Sigmoid colon (tissue), 7 donors: ENCODE measurements around the gene MCRS1. TPM values are rescaled to one million over a fixed set of nuclear protein-coding genes. Genes with fewer than 3 reads are reported as not detected.
A peak's percentile ranks its signal among the peaks of the same experiment; 100 is the strongest.
"Not testable (repeated sequence)": the region's sequence is repeated elsewhere in the genome, so short reads cannot be mapped to it uniquely, and the experiment has no call there.

Source experiments
- DNase-seq: peaks from one replicate; pipeline ENCODE4 v3.0.0-alpha.2; 2019
- H3K27ac ChIP-seq, 4 donors: fragments of 200-600 bp; sonication (generic); one replicate each; pipeline ENCODE4 v1.5.1; 2016 to 2019; ENCODE audit warnings: mild to moderate bottlenecking in 1 of 4
- H3K27me3 ChIP-seq, 3 donors: fragments of 200-600 bp; sonication (generic); one replicate each; pipeline ENCODE4 v1.5.1; 2019; ENCODE audit warnings: mild to moderate bottlenecking in 1 of 3
- H3K36me3 ChIP-seq, 4 donors: fragments of 200-600 bp; sonication (generic); one replicate each; pipeline ENCODE4 v1.5.1; 2016 to 2019
- H3K4me1 ChIP-seq, 4 donors: fragments of 200-600 bp; sonication (generic); one replicate each; pipeline ENCODE4 v1.5.1; 2017 to 2019
- H3K4me3 ChIP-seq, 4 donors: fragments of 200-600 bp; sonication (generic); one replicate each; pipeline ENCODE4 v1.5.1; 2017 to 2019; ENCODE audit warnings: mild to moderate bottlenecking in 2 of 4, moderate library complexity in 1 of 4
- H3K9me3 ChIP-seq, 4 donors: fragments of 200-600 bp in 3 of 4; sonication (generic) in 3 of 4; one replicate each; pipeline versions ENCODE4 v1.5.1 to v1.6.1; 2013 to 2019
- CTCF ChIP-seq, 4 experiments: fragments of 450-650 bp in 3 of 4; fragments of 200-600 bp in 1 of 4; IDR thresholded peaks; one replicate each; pipeline ENCODE4 v1.5.1; 2016 to 2019; ENCODE audit warnings: antibody characterized with exemption in 4 of 4, mild to moderate bottlenecking in 3 of 4, moderate library complexity in 2 of 4
- EP300 ChIP-seq, 4 donors: sonication (generic); formaldehyde crosslinking; IDR thresholded peaks; one replicate each; pipeline ENCODE4 v1.6.1; 2017; ENCODE audit warnings: antibody characterized with exemption in 4 of 4
- POLR2A ChIP-seq, 2 donors: fragments of 450-650 bp; IDR thresholded peaks; one replicate each; pipeline ENCODE4 v1.6.1; 2016; ENCODE audit warnings: antibody characterized with exemption in 2 of 2, mild to moderate bottlenecking in 2 of 2, moderate library complexity in 2 of 2
- POLR2AphosphoS5 ChIP-seq, 4 donors: sonication (generic); formaldehyde crosslinking; IDR thresholded peaks; one replicate each; pipeline ENCODE4 v1.6.1; 2017; ENCODE audit warnings: antibody characterized with exemption in 4 of 4
- WGBS, 2 donors: extraction: QIAGEN DNeasy Blood & Tissue Kit; methylation state at CpG; one replicate each; pipeline ENCODE4 v1.1.7; 2013; 5-methylcytosine and 5-hydroxymethylcytosine counted together
- intact Hi-C: fragments of 100-400 bp; cut with DNase I; formaldehyde crosslinking; loops from one replicate; pipeline ENCODE4 v1.15.1; 2023
- polyA plus RNA-seq, 3 donors: library from polyadenylated mRNA; stranded (reverse); fragments of 200-250 nt; gene quantifications; one replicate each; pipeline ENCODE4 v1.2.3, GENCODE V29; 2013
- total RNA-seq, 4 donors: library from RNA; depleted of rRNA; stranded (reverse); fragments of >200 nt; gene quantifications; one replicate each; pipeline ENCODE4 v1.1.0, GENCODE V29; 2016
- donor health status: healthy with polysubstance abuse.
- donor health status: Bipolar disorder and iron deficiency.
- donor health status: healthy.

MCRS1 gene
- total and polyA plus RNA-seq, 7 donors, result 33.6 to 61.0 (median 47.8) TPM

- H3K9me3 ChIP-seq, result no peaks in the 10 kb centered on the region
- no peaks in the 10 kb centered on the region for H3K36me3 ChIP-seq
- peaks cover 25 to 66% (median 39%) of the 10 kb centered on the region in 3 donors for H3K27me3 ChIP-seq
- DNase-seq, result peak; percentile 46
- H3K4me1 ChIP-seq, result peaks cover 0 to 23% (median 18%) of the 10 kb centered on the region in 4 donors
- intact Hi-C loops, result no loop called here
- TF ChIP-seq CTCF (IDR thresholded peaks at IDR 0.05) (no peak), POLR2A (IDR thresholded peaks at IDR 0.05) (no peak), POLR2AphosphoS5 (IDR thresholded peaks at IDR 0.05) (no peak), EP300 (IDR thresholded peaks at IDR 0.05) (no peak)
- H3K27ac ChIP-seq, result no peak overlapping the region
- 93% methylated on average over 6 of the region's 6 CpGs for WGBS, 2 donors
- no peak overlapping the region for H3K4me3 ChIP-seq
Measured at GRCh38 chr12:49535921-49536525, 31.9 kb downstream of the MCRS1 start.

- peaks cover 25 to 58% (median 31%) of the 10 kb centered on the region in 3 donors for H3K27me3 ChIP-seq
- H3K36me3 ChIP-seq, result no peaks in the 10 kb centered on the region
- TF ChIP-seq POLR2A (IDR thresholded peaks at IDR 0.05) (no peak), EP300 (IDR thresholded peaks at IDR 0.05) (no peak), CTCF (IDR thresholded peaks at IDR 0.05) (no peak), POLR2AphosphoS5 (IDR thresholded peaks at IDR 0.05) (no peak)
- peak; percentile 37 for DNase-seq
- peaks cover 0 to 23% (median 18%) of the 10 kb centered on the region in 4 donors for H3K4me1 ChIP-seq
- H3K9me3 ChIP-seq, result no peaks in the 10 kb centered on the region
- no peak overlapping the region for H3K4me3 ChIP-seq
- intact Hi-C loops, result no loop called here
- H3K27ac ChIP-seq, result no peak overlapping the region
- WGBS, 2 donors, result 81 to 83% methylated on average over 13 of the region's 13 CpGs
Measured at GRCh38 chr12:49534731-49535278, 33.1 kb downstream of the MCRS1 start.

GRCh38 chr12:49534122-49534521, 33.8 kb downstream of the MCRS1 start:
- H3K9me3 ChIP-seq, H3K36me3 ChIP-seq, H3K27ac ChIP-seq, H3K4me3 ChIP-seq, intact Hi-C loops: not testable (repeated sequence)
- Histone ChIP-seq H3K4me1 (peaks cover 0 to 18% (median 18%) of the 10 kb centered on the region in 4 donors), H3K27me3 (peaks cover 18 to 51% (median 24%) of the 10 kb centered on the region in 3 donors)
- peak; percentile 25 for DNase-seq
- 87 to 88% methylated on average over 5 of the region's 5 CpGs for WGBS, 2 donors

- TF ChIP-seq POLR2A (IDR thresholded peaks at IDR 0.05), result no peak
- TF ChIP-seq CTCF (IDR thresholded peaks at IDR 0.05), result no peak
- no peak for TF ChIP-seq EP300 (IDR thresholded peaks at IDR 0.05)
- no peak for TF ChIP-seq POLR2AphosphoS5 (IDR thresholded peaks at IDR 0.05)
- peak; percentile 24 for DNase-seq
- H3K4me3 ChIP-seq, result no peak overlapping the region
- intact Hi-C loops, result no loop called here
- H3K4me1 ChIP-seq, result peaks cover 0 to 12% (median 11%) of the 10 kb centered on the region in 4 donors
- no peak overlapping the region for H3K27ac ChIP-seq
- H3K36me3 ChIP-seq, result no peaks in the 10 kb centered on the region
- no peaks in the 10 kb centered on the region for H3K9me3 ChIP-seq
- 59 to 87% methylated on average over 10 of the region's 10 CpGs for WGBS, 2 donors
- H3K27me3 ChIP-seq, result peaks cover 10 to 43% (median 18%) of the 10 kb centered on the region in 3 donors
Measured at GRCh38 chr12:49533331-49533730, 34.6 kb downstream of the MCRS1 start.

GRCh38 chr12:49531745-49532144, 36.2 kb downstream of the MCRS1 start:
- H3K4me3 ChIP-seq, result no peak overlapping the region
- no peak for DNase-seq
- no peak overlapping the region for H3K27ac ChIP-seq
- 18 to 70% methylated on average over 2 of the region's 2 CpGs for WGBS, 2 donors
- no peaks in the 10 kb centered on the region for H3K4me1 ChIP-seq
- H3K36me3 ChIP-seq, result peaks cover 0 to 8% (median 0%) of the 10 kb centered on the region in 4 donors
- no peak for TF ChIP-seq POLR2AphosphoS5 (IDR thresholded peaks at IDR 0.05)
- TF ChIP-seq POLR2A (IDR thresholded peaks at IDR 0.05), result no peak
- no peak for TF ChIP-seq EP300 (IDR thresholded peaks at IDR 0.05)
- TF ChIP-seq CTCF (IDR thresholded peaks at IDR 0.05), result no peak
- no peaks in the 10 kb centered on the region for H3K9me3 ChIP-seq
- intact Hi-C loops, result no loop called here
- peaks cover 1 to 27% (median 2%) of the 10 kb centered on the region in 3 donors for H3K27me3 ChIP-seq
